IPS-20b (cell line): Measurements from ENCODE around the gene MINDY4.

ENCODE experiments used
- H3K27ac ChIP-seq: one replicate; pipeline ENCODE4 v1.5.1; 2013; ENCODE audit warnings: low read length
- H3K27me3 ChIP-seq: 2 replicates; pipeline ENCODE4 v1.6.1; 2013; ENCODE audit warnings: mild to moderate bottlenecking, low read length, inconsistent platforms; ENCODE audit not compliant: insufficient read depth
- H3K36me3 ChIP-seq: 2 replicates; pipeline ENCODE4 v1.6.1; 2013; ENCODE audit warnings: low read depth, mild to moderate bottlenecking, inconsistent platforms, low read length, moderate library complexity; ENCODE audit not compliant: insufficient read depth
- H3K4me1 ChIP-seq: 2 replicates; pipeline ENCODE4 v1.6.1; 2013; ENCODE audit warnings: mild to moderate bottlenecking, control low read depth, inconsistent platforms, low read length, moderate library complexity; ENCODE audit not compliant: insufficient read depth
- H3K4me3 ChIP-seq: 2 replicates; pipeline ENCODE4 v1.5.1; 2013; ENCODE audit warnings: mild to moderate bottlenecking, low read length, inconsistent platforms
- H3K9ac ChIP-seq: 2 replicates; pipeline ENCODE4 v1.6.1; 2013; ENCODE audit warnings: low read depth, mild to moderate bottlenecking, inconsistent platforms, low read length, moderate library complexity
- H3K9me3 ChIP-seq: 2 replicates; pipeline ENCODE4 v1.6.1; 2013; ENCODE audit warnings: mild to moderate bottlenecking, low read depth, low read length, inconsistent platforms; ENCODE audit not compliant: insufficient read depth

The MINDY4 gene

DNA sequence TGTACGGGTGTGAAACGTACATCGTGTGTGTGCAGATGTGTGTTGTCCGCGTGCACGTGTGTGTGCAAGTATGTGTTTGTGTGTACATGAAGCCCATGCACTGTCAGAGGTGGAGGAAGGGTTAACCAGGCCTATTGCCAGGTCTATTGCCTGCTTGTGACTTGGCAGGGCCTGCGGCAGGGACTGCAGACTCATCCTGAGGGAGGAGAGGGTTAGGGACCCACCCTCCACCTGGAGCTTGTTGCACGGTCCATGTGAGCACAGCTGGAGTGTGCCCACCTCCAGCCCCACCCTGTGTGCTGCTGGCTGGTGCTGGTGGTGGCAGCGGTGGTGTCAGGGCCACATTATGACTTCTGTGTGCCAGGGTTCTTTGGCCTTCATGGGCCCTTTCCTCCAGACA is 133.3 kb downstream of the MINDY4 start:
- Histone ChIP-seq H3K9me3 (no peaks in the 10 kb centered on the region), H3K27ac (no peak overlapping the region)

GRCh38 chr7:30905078-30906012 is 134.1 kb downstream of the MINDY4 start:
- no peak overlapping the region for H3K4me3 ChIP-seq
- H3K9ac ChIP-seq: no peak overlapping the region
- H3K36me3 ChIP-seq: no peaks in the 10 kb centered on the region
- no peak overlapping the region for H3K27ac ChIP-seq
- no peaks in the 10 kb centered on the region for H3K27me3 ChIP-seq
- no peaks in the 10 kb centered on the region for H3K9me3 ChIP-seq
- H3K4me1 ChIP-seq: no peaks in the 10 kb centered on the region

More for the DNA sequence above, 133.3 kb downstream of the MINDY4 start:
- H3K27me3 ChIP-seq: no peaks in the 10 kb centered on the region
- H3K4me1 ChIP-seq: no peaks in the 10 kb centered on the region
- no peak overlapping the region for H3K4me3 ChIP-seq
- H3K36me3 ChIP-seq: no peaks in the 10 kb centered on the region
- no peak overlapping the region; the same call in 1 of the 2 replicates for H3K9ac ChIP-seq

- Histone ChIP-seq H3K27me3 (no peaks in the 10 kb centered on the region), H3K9ac (no peak overlapping the region; the same call in 1 of the 2 replicates), H3K27ac (no peak overlapping the region), H3K9me3 (no peaks in the 10 kb centered on the region), H3K36me3 (no peaks in the 10 kb centered on the region), H3K4me1 (no peaks in the 10 kb centered on the region), H3K4me3 (no peak overlapping the region)
Observed at GRCh38 chr7:30906014-30906413, 134.8 kb downstream of the MINDY4 start.

GRCh38 chr7:30906515-30907240 is 135.5 kb downstream of the MINDY4 start:
- no peak overlapping the region for H3K9ac ChIP-seq
- H3K36me3 ChIP-seq: no peaks in the 10 kb centered on the region
- no peak overlapping the region for H3K4me3 ChIP-seq
- H3K4me1 ChIP-seq: no peaks in the 10 kb centered on the region
- no peaks in the 10 kb centered on the region for H3K9me3 ChIP-seq
- H3K27ac ChIP-seq: no peak overlapping the region
- H3K27me3 ChIP-seq: no peaks in the 10 kb centered on the region

DNA sequence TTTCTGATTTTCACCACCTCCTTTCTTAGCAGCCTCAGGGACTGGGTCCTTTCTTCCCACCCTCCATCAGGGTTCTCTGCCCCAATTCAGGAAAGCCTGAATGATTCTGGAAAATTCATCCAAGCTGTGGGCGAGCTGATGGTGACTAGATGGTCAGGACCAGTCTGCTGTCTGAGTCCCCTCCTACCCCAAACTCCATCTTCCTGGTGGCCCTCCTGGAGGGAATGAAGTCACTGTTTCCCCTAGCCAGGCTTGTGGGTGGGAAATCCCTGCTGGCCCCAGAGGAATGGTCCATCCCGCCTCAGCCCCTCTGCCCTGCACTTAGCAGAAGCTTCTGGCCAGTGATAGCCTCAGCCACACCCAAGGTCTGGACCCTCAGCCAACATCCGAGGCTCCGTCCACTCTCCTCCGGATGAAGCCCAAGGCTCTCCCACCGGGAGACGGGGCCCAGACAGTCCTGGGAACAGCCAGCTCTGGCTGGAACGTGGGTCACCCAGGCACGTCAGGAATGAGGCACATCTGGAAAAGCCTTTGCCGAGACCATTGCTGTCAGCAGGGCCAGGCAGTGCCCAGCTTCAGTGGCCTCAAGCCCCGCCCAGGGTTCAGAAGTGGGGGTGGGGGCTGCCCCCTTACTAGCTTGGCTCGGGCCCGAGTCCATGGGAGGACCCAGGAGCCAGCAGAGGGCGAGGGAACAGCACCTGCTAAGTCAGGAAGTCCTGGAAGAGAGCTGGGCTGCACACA is 136.5 kb downstream of the MINDY4 start:
- H3K4me1 ChIP-seq: no peaks in the 10 kb centered on the region

GRCh38 chr7:30908681-30909080 is 137.5 kb downstream of the MINDY4 start:
- no peaks in the 10 kb centered on the region for H3K36me3 ChIP-seq
- no peak overlapping the region for H3K27ac ChIP-seq
- no peak overlapping the region for H3K9ac ChIP-seq
- H3K27me3 ChIP-seq: no peaks in the 10 kb centered on the region
- H3K9me3 ChIP-seq: no peaks in the 10 kb centered on the region
- no peak overlapping the region for H3K4me3 ChIP-seq
- H3K4me1 ChIP-seq: no peaks in the 10 kb centered on the region

More for the DNA sequence above, 136.5 kb downstream of the MINDY4 start:
- H3K27ac ChIP-seq: no peak overlapping the region
- no peaks in the 10 kb centered on the region for H3K27me3 ChIP-seq
- H3K36me3 ChIP-seq: no peaks in the 10 kb centered on the region
- no peaks in the 10 kb centered on the region for H3K9me3 ChIP-seq
- no peak overlapping the region for H3K9ac ChIP-seq
- no peak overlapping the region for H3K4me3 ChIP-seq

- H3K9ac ChIP-seq: no peak overlapping the region
- H3K36me3 ChIP-seq: no peaks in the 10 kb centered on the region
- no peak overlapping the region for H3K27ac ChIP-seq
- no peaks in the 10 kb centered on the region for H3K27me3 ChIP-seq
- H3K4me1 ChIP-seq: no peaks in the 10 kb centered on the region
- H3K9me3 ChIP-seq: no peaks in the 10 kb centered on the region
- H3K4me3 ChIP-seq: no peak overlapping the region
Observed at GRCh38 chr7:30909431-30909830, 138.2 kb downstream of the MINDY4 start.

DNA sequence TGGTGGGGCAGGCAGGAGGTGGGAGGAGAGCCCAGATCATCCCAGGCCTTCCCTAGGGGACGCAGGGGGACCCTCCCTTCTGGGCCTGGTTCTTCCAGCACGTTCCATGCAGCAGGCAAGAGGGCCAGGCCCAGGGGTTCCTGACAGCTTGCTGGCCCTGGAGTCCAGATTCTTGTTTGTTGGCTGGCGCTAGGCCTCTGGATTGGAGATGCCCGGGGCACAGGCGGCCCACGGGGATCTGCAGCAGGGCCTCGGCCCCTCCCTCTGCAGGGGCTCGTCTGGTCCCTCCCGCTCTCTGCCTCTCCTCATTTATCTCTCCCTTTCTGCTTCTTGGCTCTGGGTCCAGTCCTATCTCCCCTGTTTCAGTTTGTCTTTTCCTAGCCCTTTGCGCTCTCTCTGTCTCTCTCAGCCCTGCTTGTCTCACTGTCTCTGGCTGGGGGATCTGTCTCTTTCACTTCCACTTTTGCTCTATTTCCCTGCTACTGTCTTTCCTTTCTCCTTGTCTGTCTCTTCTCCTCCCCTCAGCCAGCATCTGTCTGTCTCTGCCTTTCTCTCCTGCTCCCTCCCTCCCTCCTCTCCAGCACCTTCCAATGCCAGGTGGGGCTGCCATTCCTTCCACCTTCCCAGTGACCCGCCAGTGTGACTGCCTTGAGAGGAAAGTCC is 139.3 kb downstream of the MINDY4 start:
- Histone ChIP-seq H3K4me3 (no peak overlapping the region), H3K9ac (no peak overlapping the region), H3K27ac (no peak overlapping the region), H3K36me3 (no peaks in the 10 kb centered on the region), H3K4me1 (no peaks in the 10 kb centered on the region), H3K9me3 (no peaks in the 10 kb centered on the region), H3K27me3 (no peaks in the 10 kb centered on the region)

- Histone ChIP-seq H3K27ac (no peak overlapping the region), H3K9me3 (no peaks in the 10 kb centered on the region), H3K4me3 (no peak overlapping the region), H3K9ac (no peak overlapping the region), H3K4me1 (no peaks in the 10 kb centered on the region), H3K27me3 (no peaks in the 10 kb centered on the region), H3K36me3 (no peaks in the 10 kb centered on the region)
Observed at GRCh38 chr7:30911133-30911532, 139.9 kb downstream of the MINDY4 start.

GRCh38 chr7:30911561-30911969 is 140.3 kb downstream of the MINDY4 start, which contains the start of gene AQP1:
AQP1 (plus strand) TSS chr7:30911853; CDS start chr7:30911910, 57 bp downstream.
- Histone ChIP-seq H3K9ac (no peak within 1 kb of the TSS), H3K9me3 (no peaks in the 10 kb centered on the region), H3K36me3 (no peaks in the 10 kb centered on the region), H3K4me3 (no peak within 1 kb of the TSS), H3K27me3 (no peaks in the 10 kb centered on the region), H3K4me1 (no peaks in the 10 kb centered on the region), H3K27ac (no peak within 1 kb of the TSS)
